HL-60/S4 treated with phorbol 12-myristate 13-acetate at 8.2 ng/mL for 4 days and 3 days (cell line): Measurements from ENCODE around the gene CAV1.

ENCODE experiments used
- in situ Hi-C: fragments of 300-500 bp; cut with MboI; formaldehyde crosslinking; loops from 2 replicates; pipeline ENCODE4 v1.15.0; 2022; ENCODE audit warnings: low sequenced_read_pairs

CAV1 gene

GRCh38 chr7:116554911-116555310 lies 30.1 kb downstream of the CAV1 start:
- in situ Hi-C loops: no loop called here

GRCh38 chr7:116557066-116557585 lies 32.3 kb downstream of the CAV1 start:
- in situ Hi-C loops: no loop called here

GRCh38 chr7:116557901-116558300 lies 33.1 kb downstream of the CAV1 start:
- in situ Hi-C loops: no loop called here

- in situ Hi-C loops: no loop called here
Measured at GRCh38 chr7:116560021-116560970, 35.5 kb downstream of the CAV1 start.

GRCh38 chr7:116561697-116562483 lies 37.1 kb downstream of the CAV1 start:
- in situ Hi-C loops: no loop called here

- in situ Hi-C loops: no loop called here
Measured at GRCh38 chr7:116562529-116563121, 37.8 kb downstream of the CAV1 start.

- in situ Hi-C loops: no loop called here
Measured at GRCh38 chr7:116565981-116566380, 41.1 kb downstream of the CAV1 start.

- in situ Hi-C loops: no loop called here
Measured at GRCh38 chr7:116566666-116567065, 41.8 kb downstream of the CAV1 start.

- in situ Hi-C loops: no loop called here
Measured at GRCh38 chr7:116569737-116570136, 44.9 kb downstream of the CAV1 start.

- in situ Hi-C loops: no loop called here
Measured at GRCh38 chr7:116570306-116570705, 45.5 kb downstream of the CAV1 start.

GRCh38 chr7:116571037-116571436 lies 46.2 kb downstream of the CAV1 start:
- in situ Hi-C loops: no loop called here

- in situ Hi-C loops: no loop called here
Measured at GRCh38 chr7:116571552-116571951, 46.7 kb downstream of the CAV1 start.

- in situ Hi-C loops: no loop called here
Measured at GRCh38 chr7:116572036-116572435, 47.2 kb downstream of the CAV1 start.

- in situ Hi-C loops: no loop called here
Measured at GRCh38 chr7:116573541-116573940, 48.7 kb downstream of the CAV1 start.

- in situ Hi-C loops: no loop called here
Measured at GRCh38 chr7:116574025-116574822, 49.4 kb downstream of the CAV1 start.

- in situ Hi-C loops: loop anchor here (25.0 kb wide), 2 partner anchors 236 to 314 kb away; no protein-coding TSS in a partner anchor
Measured at GRCh38 chr7:116575853-116576252, 51.0 kb downstream of the CAV1 start.

- in situ Hi-C loops: loop anchor here (25.0 kb wide), 2 partner anchors 236 to 314 kb away; no protein-coding TSS in a partner anchor
Measured at GRCh38 chr7:116576350-116577319, 51.8 kb downstream of the CAV1 start.

GRCh38 chr7:116577320-116577871 lies 52.6 kb downstream of the CAV1 start:
- in situ Hi-C loops: loop anchor here (25.0 kb wide), 2 partner anchors 235 to 315 kb away; no protein-coding TSS in a partner anchor

GRCh38 chr7:116578526-116578925 lies 53.7 kb downstream of the CAV1 start:
- in situ Hi-C loops: loop anchor here (25.0 kb wide), 2 partner anchors 234 to 316 kb away; no protein-coding TSS in a partner anchor
